Measurements from ENCODE around the gene GJA3.
"Not testable (repeated sequence)": the region's sequence is repeated elsewhere in the genome, so short reads cannot be mapped to it uniquely, and the experiment has no call there.

The GJA3 gene

GRCh38 chr13:20161275-20161950, 561 bp upstream of the GJA3 start:
- DNase-seq (ENCODE audit: low read depth), result peak; percentile 86
- peak overlapping the region; percentile 80 for H3K4me3 ChIP-seq (ENCODE audit: low read depth, low read length)

DNA sequence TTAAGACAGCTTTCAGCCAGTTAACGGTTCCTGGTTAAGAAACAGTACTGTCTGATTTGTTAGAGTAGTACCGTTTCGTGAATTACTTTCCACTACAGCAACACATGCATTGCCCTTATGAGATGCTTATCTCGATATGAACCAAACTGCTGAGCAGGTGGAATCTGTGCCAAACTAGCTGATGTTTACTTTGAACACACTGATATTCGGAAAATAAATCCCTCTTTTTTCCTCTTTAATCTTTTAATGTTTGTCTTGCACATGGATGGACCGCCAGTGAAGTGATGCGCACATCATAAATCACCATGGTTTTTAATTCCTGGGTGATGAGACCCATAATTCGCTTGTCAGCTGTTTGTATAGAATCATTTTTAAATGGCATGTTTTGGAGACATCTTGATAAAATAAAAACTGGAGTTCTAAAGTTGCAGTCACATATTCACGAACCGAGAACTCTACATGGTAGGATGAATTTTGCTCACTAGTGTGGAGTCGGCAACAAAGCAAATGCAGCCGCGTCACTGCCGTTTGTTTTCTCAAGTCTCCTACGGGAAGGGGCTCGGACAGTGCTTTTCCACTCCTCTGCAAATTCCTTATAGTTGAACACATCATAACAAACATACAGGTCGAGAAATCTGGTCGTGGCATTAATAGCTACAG, 1.1 kb downstream of the GJA3 start:
- no peak for DNase-seq (ENCODE audit: low read depth)
- TF ChIP-seq, protein P1, sequence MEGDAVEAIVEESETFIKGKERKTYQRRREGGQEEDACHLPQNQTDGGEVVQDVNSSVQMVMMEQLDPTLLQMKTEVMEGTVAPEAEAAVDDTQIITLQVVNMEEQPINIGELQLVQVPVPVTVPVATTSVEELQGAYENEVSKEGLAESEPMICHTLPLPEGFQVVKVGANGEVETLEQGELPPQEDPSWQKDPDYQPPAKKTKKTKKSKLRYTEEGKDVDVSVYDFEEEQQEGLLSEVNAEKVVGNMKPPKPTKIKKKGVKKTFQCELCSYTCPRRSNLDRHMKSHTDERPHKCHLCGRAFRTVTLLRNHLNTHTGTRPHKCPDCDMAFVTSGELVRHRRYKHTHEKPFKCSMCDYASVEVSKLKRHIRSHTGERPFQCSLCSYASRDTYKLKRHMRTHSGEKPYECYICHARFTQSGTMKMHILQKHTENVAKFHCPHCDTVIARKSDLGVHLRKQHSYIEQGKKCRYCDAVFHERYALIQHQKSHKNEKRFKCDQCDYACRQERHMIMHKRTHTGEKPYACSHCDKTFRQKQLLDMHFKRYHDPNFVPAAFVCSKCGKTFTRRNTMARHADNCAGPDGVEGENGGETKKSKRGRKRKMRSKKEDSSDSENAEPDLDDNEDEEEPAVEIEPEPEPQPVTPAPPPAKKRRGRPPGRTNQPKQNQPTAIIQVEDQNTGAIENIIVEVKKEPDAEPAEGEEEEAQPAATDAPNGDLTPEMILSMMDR (IDR thresholded peaks at IDR 0.05; ENCODE audit: insufficient read depth, low read depth, low read length, missing control alignments), result no peak
- H3K4me3 ChIP-seq (ENCODE audit: low read depth, low read length), result peak overlapping the region; percentile 80

More at GRCh38 chr13:20161275-20161950, 561 bp upstream of the GJA3 start:
- TF ChIP-seq, protein P1 (IDR thresholded peaks at IDR 0.05; ENCODE audit: insufficient read depth, low read depth, low read length, missing control alignments), result no peak

- H3K4me3 ChIP-seq (ENCODE audit: low read depth, low read length), result no peak overlapping the region
- no peak for DNase-seq (ENCODE audit: low read depth)
- TF ChIP-seq, protein P1 (IDR thresholded peaks at IDR 0.05; ENCODE audit: insufficient read depth, low read depth, low read length, missing control alignments), result no peak
These were observed 3.6 kb downstream of the GJA3 start for GRCh38 chr13:20157151-20157796.

- DNase-seq (ENCODE audit: low read depth), result no peak
- no peak overlapping the region for H3K4me3 ChIP-seq (ENCODE audit: low read depth, low read length)
- TF ChIP-seq, protein P1 (IDR thresholded peaks at IDR 0.05; ENCODE audit: insufficient read depth, low read depth, low read length, missing control alignments), result no peak
These were observed 4.2 kb downstream of the GJA3 start for GRCh38 chr13:20156702-20157101.

DNA sequence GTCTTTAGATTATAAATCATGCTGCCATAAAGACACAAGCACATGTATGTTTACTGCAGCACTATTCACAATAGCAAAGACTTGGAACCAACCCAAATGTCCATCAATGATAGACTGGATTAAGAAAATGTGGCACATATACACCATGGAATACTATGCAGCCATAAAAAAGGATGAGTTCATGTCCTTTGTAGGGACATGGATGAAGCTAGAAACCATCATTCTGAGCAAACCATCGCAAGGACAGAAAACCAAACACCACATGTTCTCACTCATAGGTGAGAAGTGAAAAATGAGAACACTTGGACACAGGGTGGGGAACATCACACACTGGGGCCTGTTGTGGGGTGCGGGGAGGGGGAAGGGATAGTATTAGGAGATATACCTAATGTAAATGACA, 7.6 kb downstream of the GJA3 start:
- DNase-seq (ENCODE audit: low read depth); H3K4me3 ChIP-seq (ENCODE audit: low read depth, low read length): not testable (repeated sequence)

GRCh38 chr13:20151612-20152011, 9.2 kb downstream of the GJA3 start:
- DNase-seq (ENCODE audit: low read depth), result no peak
- TF ChIP-seq, protein P1 (IDR thresholded peaks at IDR 0.05; ENCODE audit: insufficient read depth, low read depth, low read length, missing control alignments), result no peak
- no peak overlapping the region for H3K4me3 ChIP-seq (ENCODE audit: low read depth, low read length)

GRCh38 chr13:20151016-20151415, 9.8 kb downstream of the GJA3 start:
- no peak for DNase-seq (ENCODE audit: low read depth)
- no peak overlapping the region for H3K4me3 ChIP-seq (ENCODE audit: low read depth, low read length)
- TF ChIP-seq, protein P1 (IDR thresholded peaks at IDR 0.05; ENCODE audit: insufficient read depth, low read depth, low read length, missing control alignments), result no peak
